ENCODE results near the gene PTPRR.

DNA sequence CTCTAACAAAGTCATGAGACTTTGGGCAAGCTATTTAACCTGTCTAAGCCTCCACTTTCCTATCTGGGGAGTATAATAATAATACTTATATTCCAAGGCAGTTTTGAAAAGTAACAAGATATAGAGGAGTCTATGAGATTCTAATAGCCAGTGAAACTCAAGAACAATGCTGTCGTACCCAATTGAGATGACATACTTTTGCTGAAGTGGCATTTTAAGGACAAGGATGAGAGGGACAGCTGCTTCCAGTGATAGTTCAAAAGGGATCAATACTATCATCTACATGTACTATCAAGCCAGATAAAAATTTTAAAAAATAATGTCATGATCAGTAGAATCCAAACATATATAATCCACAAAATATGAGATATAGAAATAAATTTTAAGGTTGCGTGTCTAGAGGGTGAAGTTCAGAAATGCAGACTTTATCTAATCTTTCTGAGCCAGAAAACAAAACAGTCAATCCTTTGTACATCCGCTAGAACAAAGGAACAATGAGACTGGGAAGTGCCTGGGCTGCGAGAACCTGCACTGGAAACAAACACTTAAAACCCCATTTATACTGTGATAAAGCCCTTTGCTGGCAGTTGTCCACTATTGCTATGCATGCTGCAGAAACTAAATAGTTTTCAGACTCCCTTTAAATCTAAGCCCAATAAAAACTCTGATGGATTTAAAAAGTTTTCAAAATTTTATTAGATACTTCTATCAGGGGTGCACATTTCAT, 321.9 kb downstream of the PTPRR start:
- TF ChIP-seq POLR2A (IDR thresholded peaks at IDR 0.05; ENCODE audit: low read depth) (no peak), EP300 (IDR thresholded peaks at IDR 0.05) (no peak), CTCF (IDR thresholded peaks at IDR 0.05) (no peak)

Data from esophagus muscularis mucosa (tissue), 4 donors.